Measurements from ENCODE around the gene MAGED1.
"Not testable (repeated sequence)": the region's sequence is repeated elsewhere in the genome, so short reads cannot be mapped to it uniquely, and the experiment has no call there.

Gene MAGED1

GRCh38 chrX:51899741-51900140 lies 6.3 kb downstream of the MAGED1 start:
- peaks cover 76% of the 10 kb centered on the region for H3K36me3 ChIP-seq (ENCODE audit: insufficient read depth, low read depth, low read length)

DNA sequence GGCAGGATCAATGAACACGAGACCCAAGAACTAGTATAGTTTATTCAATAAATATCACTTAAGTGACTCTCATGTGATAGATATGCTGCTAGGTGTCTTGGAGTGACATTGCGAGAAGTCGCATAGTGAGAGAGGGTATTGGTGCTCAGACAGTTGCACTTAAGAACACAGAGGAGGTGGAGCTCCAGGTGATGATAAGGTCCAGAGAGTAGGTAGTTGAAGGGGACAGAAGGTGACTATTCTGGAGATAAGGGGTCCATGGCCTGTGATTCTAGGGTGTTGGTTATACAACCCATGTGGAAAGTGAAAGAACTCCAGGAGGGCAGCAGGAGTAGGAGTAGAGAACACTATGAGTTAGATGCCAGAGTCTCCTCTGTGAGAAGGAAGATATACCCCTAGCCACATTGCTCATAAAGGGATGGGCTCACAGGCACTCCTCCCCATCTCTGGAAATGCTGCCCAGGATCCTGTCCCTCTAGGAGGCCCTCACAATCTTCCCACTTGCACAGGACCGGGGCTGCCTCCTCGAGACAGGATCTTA lies 9.2 kb downstream of the MAGED1 start:
- H3K27me3 ChIP-seq (ENCODE audit: insufficient read depth, low read length) = no peaks in the 10 kb centered on the region
- no peak overlapping the region for H3K4me3 ChIP-seq (ENCODE audit: low read length)
- H3K36me3 ChIP-seq (ENCODE audit: insufficient read depth, low read depth, low read length) = peaks cover 51% of the 10 kb centered on the region

More at GRCh38 chrX:51899741-51900140, 6.3 kb downstream of the MAGED1 start:
- no peak overlapping the region for H3K27ac ChIP-seq (ENCODE audit: low read length)
- H3K4me1 ChIP-seq (ENCODE audit: insufficient read depth, low read length) = no peaks in the 10 kb centered on the region; the same call in 1 of the 2 replicates
- H3K4me3 ChIP-seq (ENCODE audit: low read length) = no peak overlapping the region
- no peaks in the 10 kb centered on the region for H3K9me3 ChIP-seq (ENCODE audit: insufficient read depth, low read depth, low read length)
- H3K27me3 ChIP-seq (ENCODE audit: insufficient read depth, low read length) = no peaks in the 10 kb centered on the region
- no peak overlapping the region for H3K9ac ChIP-seq (ENCODE audit: low read depth, low read length)

GRCh38 chrX:51905152-51905551 lies 11.7 kb downstream of the MAGED1 start:
- H3K9me3 ChIP-seq (ENCODE audit: insufficient read depth, low read depth, low read length); H3K9ac ChIP-seq (ENCODE audit: low read depth, low read length); H3K4me3 ChIP-seq (ENCODE audit: low read length); H3K27ac ChIP-seq (ENCODE audit: low read length); H3K4me1 ChIP-seq (ENCODE audit: insufficient read depth, low read length); H3K27me3 ChIP-seq (ENCODE audit: insufficient read depth, low read length): not testable (repeated sequence)
- H3K36me3 ChIP-seq (ENCODE audit: insufficient read depth, low read depth, low read length) = peaks cover 27% of the 10 kb centered on the region

More for the DNA sequence above, 9.2 kb downstream of the MAGED1 start:
- Histone ChIP-seq H3K9ac (ENCODE audit: low read depth, low read length) (no peak overlapping the region), H3K4me1 (ENCODE audit: insufficient read depth, low read length) (no peaks in the 10 kb centered on the region), H3K9me3 (ENCODE audit: insufficient read depth, low read depth, low read length) (no peaks in the 10 kb centered on the region), H3K27ac (ENCODE audit: low read length) (no peak overlapping the region)

DNA sequence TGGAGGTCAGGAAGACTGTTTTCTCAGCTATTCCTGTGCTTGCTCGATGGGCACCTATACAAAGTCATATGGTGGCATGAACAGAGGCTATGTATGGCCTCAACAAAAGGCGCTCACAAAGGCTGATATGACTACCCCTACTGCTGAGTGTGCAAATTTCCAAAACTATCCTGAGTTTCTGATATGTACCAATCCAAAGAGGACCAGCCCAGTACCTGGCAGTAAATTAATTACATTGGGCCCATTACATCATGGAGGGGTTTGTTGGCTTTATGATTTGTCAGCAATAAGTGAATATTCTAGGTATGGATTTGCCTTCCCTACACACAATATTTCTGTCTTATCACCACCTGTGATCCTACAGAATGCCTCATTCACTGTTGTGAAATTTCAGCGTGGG lies 12.3 kb downstream of the MAGED1 start:
- H3K4me1 ChIP-seq (ENCODE audit: insufficient read depth, low read length) = no peaks in the 10 kb centered on the region
- H3K4me3 ChIP-seq (ENCODE audit: low read length) = no peak overlapping the region
- no peaks in the 10 kb centered on the region for H3K27me3 ChIP-seq (ENCODE audit: insufficient read depth, low read length)
- H3K36me3 ChIP-seq (ENCODE audit: insufficient read depth, low read depth, low read length) = peaks cover 25% of the 10 kb centered on the region
- no peaks in the 10 kb centered on the region for H3K9me3 ChIP-seq (ENCODE audit: insufficient read depth, low read depth, low read length)
- no peak overlapping the region for H3K9ac ChIP-seq (ENCODE audit: low read depth, low read length)
- H3K27ac ChIP-seq (ENCODE audit: low read length) = no peak overlapping the region

- Histone ChIP-seq H3K9me3 (ENCODE audit: insufficient read depth, low read depth, low read length) (no peaks in the 10 kb centered on the region), H3K27me3 (ENCODE audit: insufficient read depth, low read length) (no peaks in the 10 kb centered on the region; the same call in 1 of the 2 replicates)
These were observed 24.2 kb downstream of the MAGED1 start for GRCh38 chrX:51917604-51918003.

GRCh38 chrX:51922561-51922960 lies 29.1 kb downstream of the MAGED1 start:
- Histone ChIP-seq H3K9me3 (ENCODE audit: insufficient read depth, low read depth, low read length) (no peaks in the 10 kb centered on the region), H3K27ac (ENCODE audit: low read length) (no peak overlapping the region), H3K27me3 (ENCODE audit: insufficient read depth, low read length) (no peaks in the 10 kb centered on the region; the same call in 1 of the 2 replicates), H3K4me3 (ENCODE audit: low read length) (no peak overlapping the region), H3K36me3 (ENCODE audit: insufficient read depth, low read depth, low read length) (no peaks in the 10 kb centered on the region), H3K9ac (ENCODE audit: low read depth, low read length) (no peak overlapping the region), H3K4me1 (ENCODE audit: insufficient read depth, low read length) (no peaks in the 10 kb centered on the region)

More at GRCh38 chrX:51917604-51918003, 24.2 kb downstream of the MAGED1 start:
- no peak overlapping the region for H3K27ac ChIP-seq (ENCODE audit: low read length)
- no peak overlapping the region for H3K4me3 ChIP-seq (ENCODE audit: low read length)
- H3K4me1 ChIP-seq (ENCODE audit: insufficient read depth, low read length) = no peaks in the 10 kb centered on the region
- no peak overlapping the region for H3K9ac ChIP-seq (ENCODE audit: low read depth, low read length)
- H3K36me3 ChIP-seq (ENCODE audit: insufficient read depth, low read depth, low read length) = no peaks in the 10 kb centered on the region

GRCh38 chrX:51931566-51932150 lies 38.2 kb downstream of the MAGED1 start:
- Histone ChIP-seq H3K4me3 (ENCODE audit: low read length) (no peak overlapping the region), H3K27me3 (ENCODE audit: insufficient read depth, low read length) (no peaks in the 10 kb centered on the region), H3K36me3 (ENCODE audit: insufficient read depth, low read depth, low read length) (no peaks in the 10 kb centered on the region), H3K9ac (ENCODE audit: low read depth, low read length) (no peak overlapping the region), H3K9me3 (ENCODE audit: insufficient read depth, low read depth, low read length) (no peaks in the 10 kb centered on the region; the same call in 1 of the 2 replicates), H3K27ac (ENCODE audit: low read length) (no peak overlapping the region), H3K4me1 (ENCODE audit: insufficient read depth, low read length) (no peaks in the 10 kb centered on the region)
